ENCODE measurements around the gene CASR. TPM values are rescaled to one million over a fixed set of nuclear protein-coding genes. Genes with fewer than 3 reads are reported as not detected.
"Not testable (repeated sequence)": the region's sequence is repeated elsewhere in the genome, so short reads cannot be mapped to it uniquely, and the experiment has no call there.

The CASR gene
- total RNA-seq: under 1 TPM in 1 of 2 donors, not detected in 1; 0.16 TPM
- polyA plus RNA-seq (ENCODE audit: insufficient read length in 6 of 6): under 1 TPM; 0.04 to 0.24 (median 0.11) TPM
- long read RNA-seq, donor 1: 0 reads
- long read RNA-seq, donor 2: 0 reads
- long read RNA-seq, donor 3: 0 reads
- long read RNA-seq, donor 4: 0 reads
- long read RNA-seq, donor 5: 0 reads
- long read RNA-seq, donor 6: 0 reads
- long read RNA-seq, donor 7: 0 reads
- long read RNA-seq, donor 8: 0 reads
- long read RNA-seq, donor 9: 0 reads
- long read RNA-seq, donor 10: 0 reads
- long read RNA-seq, donor 11: 0 reads
- long read RNA-seq, donor 12: 0 reads

DNA sequence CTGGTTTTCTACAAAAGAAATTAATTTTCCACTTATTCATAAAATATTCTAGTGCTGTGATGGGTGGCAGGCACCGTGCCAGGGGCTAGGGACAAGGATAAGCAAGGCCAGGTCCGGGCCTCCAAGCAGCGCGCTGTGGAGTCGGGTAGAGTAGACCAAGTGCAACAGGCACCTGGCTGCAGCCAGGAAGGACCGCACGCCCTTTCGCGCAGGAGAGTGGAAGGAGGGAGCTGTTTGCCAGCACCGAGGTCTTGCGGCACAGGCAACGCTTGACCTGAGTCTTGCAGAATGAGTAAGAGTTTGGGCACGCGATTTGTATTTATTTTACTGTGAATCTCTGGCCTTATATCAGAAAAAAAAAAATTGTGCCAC, at the start of gene CASR:
CASR (plus strand) TSS at position 148 of the 372 bp plus-strand sequence. CDS start 70,522 bp downstream, outside the sequence.
- TF ChIP-seq, protein P1, sequence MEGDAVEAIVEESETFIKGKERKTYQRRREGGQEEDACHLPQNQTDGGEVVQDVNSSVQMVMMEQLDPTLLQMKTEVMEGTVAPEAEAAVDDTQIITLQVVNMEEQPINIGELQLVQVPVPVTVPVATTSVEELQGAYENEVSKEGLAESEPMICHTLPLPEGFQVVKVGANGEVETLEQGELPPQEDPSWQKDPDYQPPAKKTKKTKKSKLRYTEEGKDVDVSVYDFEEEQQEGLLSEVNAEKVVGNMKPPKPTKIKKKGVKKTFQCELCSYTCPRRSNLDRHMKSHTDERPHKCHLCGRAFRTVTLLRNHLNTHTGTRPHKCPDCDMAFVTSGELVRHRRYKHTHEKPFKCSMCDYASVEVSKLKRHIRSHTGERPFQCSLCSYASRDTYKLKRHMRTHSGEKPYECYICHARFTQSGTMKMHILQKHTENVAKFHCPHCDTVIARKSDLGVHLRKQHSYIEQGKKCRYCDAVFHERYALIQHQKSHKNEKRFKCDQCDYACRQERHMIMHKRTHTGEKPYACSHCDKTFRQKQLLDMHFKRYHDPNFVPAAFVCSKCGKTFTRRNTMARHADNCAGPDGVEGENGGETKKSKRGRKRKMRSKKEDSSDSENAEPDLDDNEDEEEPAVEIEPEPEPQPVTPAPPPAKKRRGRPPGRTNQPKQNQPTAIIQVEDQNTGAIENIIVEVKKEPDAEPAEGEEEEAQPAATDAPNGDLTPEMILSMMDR (IDR thresholded peaks at IDR 0.05): no peak
- ATAC-seq (peak; percentile 61), DNase-seq (peak in 1 of 4 donors; percentile 72)
- Histone ChIP-seq H3K9me3 (no peaks in the 10 kb centered on the region), H3K4me3 (peak within 1 kb of the TSS in 1 of 2 donors; percentile 1), H3K4me1 (peaks cover 0 to 12% of the 10 kb centered on the region in 2 donors), H3K27me3 (peaks cover 21 to 75% of the 10 kb centered on the region in 2 donors), H3K36me3 (no peaks in the 10 kb centered on the region), H3K27ac (no peak within 1 kb of the TSS)
- intact Hi-C loops (cut with DNase I): no loop called here

GRCh38 chr3:122146466-122146865, 37.0 kb upstream of the CASR start:
- Histone ChIP-seq H3K27me3 (no peaks in the 10 kb centered on the region), H3K27ac (no peak overlapping the region), H3K4me1 (no peaks in the 10 kb centered on the region), H3K9me3 (peaks cover 0 to 7% of the 10 kb centered on the region in 2 donors), H3K36me3 (no peaks in the 10 kb centered on the region), H3K4me3 (no peak overlapping the region)
- ATAC-seq: no peak
- TF ChIP-seq, protein P1 (IDR thresholded peaks at IDR 0.05): no peak
- intact Hi-C loops (cut with DNase I): no loop called here
- DNase-seq: no peak

- no peak for ATAC-seq
- Histone ChIP-seq H3K27ac (no peak overlapping the region), H3K27me3 (no peaks in the 10 kb centered on the region), H3K36me3 (no peaks in the 10 kb centered on the region), H3K4me1 (no peaks in the 10 kb centered on the region), H3K9me3 (peaks cover 0 to 5% of the 10 kb centered on the region in 2 donors), H3K4me3 (no peak overlapping the region)
- intact Hi-C loops (cut with DNase I): no loop called here
- DNase-seq: no peak
- TF ChIP-seq, protein P1 (IDR thresholded peaks at IDR 0.05): no peak
Observed at GRCh38 chr3:122148941-122149627, 34.4 kb upstream of the CASR start.

DNA sequence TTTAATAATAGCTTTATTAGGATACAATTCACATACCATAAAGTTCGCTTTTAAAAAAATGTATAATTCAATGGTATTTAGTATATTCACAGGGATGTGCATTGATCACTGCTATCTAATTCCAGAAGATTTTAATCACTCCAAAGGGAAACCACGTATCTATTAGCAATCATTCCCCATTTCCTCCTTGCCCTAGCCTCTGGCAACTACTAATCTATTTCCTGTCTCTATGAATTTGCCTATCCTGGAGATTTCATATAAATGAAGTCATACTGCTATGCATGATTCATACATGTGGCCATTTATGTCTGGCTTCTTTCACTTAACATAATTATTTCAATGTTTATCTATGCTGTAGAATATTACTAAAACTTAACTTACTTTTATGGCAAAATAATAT, 32.0 kb upstream of the CASR start:
- intact Hi-C loops (cut with DNase I): no loop called here
- Histone ChIP-seq H3K36me3 (no peaks in the 10 kb centered on the region), H3K4me3 (no peak overlapping the region), H3K9me3 (peaks cover 0 to 29% of the 10 kb centered on the region in 2 donors), H3K27me3 (no peaks in the 10 kb centered on the region), H3K27ac (no peak overlapping the region), H3K4me1 (no peaks in the 10 kb centered on the region)
- TF ChIP-seq, protein P1 (IDR thresholded peaks at IDR 0.05): no peak
- DNase-seq: no peak
- ATAC-seq: no peak

DNA sequence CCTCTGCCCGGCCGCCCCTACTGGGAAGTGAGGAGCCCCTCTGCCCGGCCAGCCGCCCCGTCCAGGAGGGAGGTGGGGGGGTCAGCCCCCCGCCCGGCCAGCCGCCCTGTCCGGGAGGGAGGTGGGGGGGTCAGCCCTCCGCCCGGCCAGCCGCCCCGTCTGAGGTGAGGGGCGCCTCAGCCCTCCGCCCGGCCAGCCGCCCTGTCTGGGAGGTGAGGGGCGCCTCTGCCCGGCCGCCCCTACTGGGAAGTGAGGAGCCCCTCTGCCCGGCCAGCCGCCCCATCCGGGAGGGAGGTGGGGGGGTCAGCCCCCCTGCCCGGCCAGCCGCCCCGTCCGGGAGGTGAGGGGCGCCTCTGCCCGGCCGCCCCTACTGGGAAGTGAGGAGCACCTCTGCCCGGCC, 18.5 kb upstream of the CASR start:
- DNase-seq; intact Hi-C loops (cut with DNase I); H3K4me1 ChIP-seq; H3K27ac ChIP-seq; H3K36me3 ChIP-seq; H3K27me3 ChIP-seq; ATAC-seq; H3K4me3 ChIP-seq: not testable (repeated sequence)
- H3K9me3 ChIP-seq: peaks cover 0 to 11% of the 10 kb centered on the region in 2 donors
